Renal pelvis (tissue), 3 donors: ENCODE data around the gene HPF1. TPM values are rescaled to one million over a fixed set of nuclear protein-coding genes. Genes with fewer than 3 reads are reported as not detected.

ENCODE experiments used
- polyA plus RNA-seq, 3 donors: library from polyadenylated mRNA; unstranded; fragments of 120-200 nt; gene quantifications; one replicate each; pipeline ENCODE4 v1.2.1, GENCODE V29; 2013; ENCODE audit not compliant: insufficient read length in 3 of 3

Gene HPF1
- polyA plus RNA-seq, 3 donors, result 39.2 to 46.6 (median 40.5) TPM

Other genes starting within 250 kb of the HPF1 start
- gene NEK1, start 145.4 kb downstream of the HPF1 start, polyA plus RNA-seq, result 10 to 100 TPM; 19.7 to 22.8 (median 20.8) TPM
- 10 to 100 TPM; 51.0 to 70.2 (median 56.8) TPM for gene CLCN3, start 137.4 kb downstream of the HPF1 start, polyA plus RNA-seq